GM06990 (cell line): ENCODE measurements around the gene MSL1.

Experiments
- DNase-seq: peaks from one replicate; pipeline ENCODE4 v3.0.0-alpha.2; 2011; ENCODE audit not compliant: insufficient read length; ENCODE audit errors: extremely low read depth
- H3K27me3 ChIP-seq: replicated peaks from 2 replicates; pipeline ENCODE4 v1.6.0; 2011; ENCODE audit warnings: low read length; ENCODE audit not compliant: control insufficient read depth, insufficient read depth
- H3K36me3 ChIP-seq: 2 replicates; pipeline ENCODE4 v1.5.1; 2011; ENCODE audit warnings: low read length; ENCODE audit not compliant: control insufficient read depth, insufficient read depth
- H3K4me3 ChIP-seq: replicated peaks from 2 replicates; pipeline ENCODE4 v1.5.1; 2011; ENCODE audit warnings: low read depth, mild to moderate bottlenecking, control low read depth, low read length
- TF ChIP-seq, protein P1 (sequence below): IDR thresholded peaks from 2 replicates; pipeline ENCODE4 v1.5.1; 2011; ENCODE audit warnings: low read length, control low read depth, mild to moderate bottlenecking, inconsistent platforms; ENCODE audit not compliant: insufficient read depth, poor library complexity, severe bottlenecking

MSL1 gene

DNA sequence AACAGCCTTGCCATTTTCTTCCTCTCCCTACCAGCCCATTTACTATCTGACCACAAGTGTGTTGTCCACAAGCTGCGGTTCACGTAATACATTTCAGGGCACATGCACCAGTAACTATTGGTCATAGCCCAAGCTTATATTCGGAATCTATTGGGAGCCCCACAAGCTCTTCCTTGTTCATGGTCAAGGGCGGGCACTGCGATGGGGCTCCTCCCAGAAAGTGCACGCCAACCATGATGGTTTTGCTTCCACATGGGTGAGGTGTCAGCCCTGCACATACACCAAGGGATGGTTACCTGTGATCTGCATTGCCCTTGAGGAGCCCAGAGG lies 46.9 kb upstream of the MSL1 start:
- no peaks in the 10 kb centered on the region for H3K36me3 ChIP-seq
- no peak for DNase-seq
- H3K4me3 ChIP-seq = no peak overlapping the region
- H3K27me3 ChIP-seq = no peaks in the 10 kb centered on the region
- TF ChIP-seq, protein P1, sequence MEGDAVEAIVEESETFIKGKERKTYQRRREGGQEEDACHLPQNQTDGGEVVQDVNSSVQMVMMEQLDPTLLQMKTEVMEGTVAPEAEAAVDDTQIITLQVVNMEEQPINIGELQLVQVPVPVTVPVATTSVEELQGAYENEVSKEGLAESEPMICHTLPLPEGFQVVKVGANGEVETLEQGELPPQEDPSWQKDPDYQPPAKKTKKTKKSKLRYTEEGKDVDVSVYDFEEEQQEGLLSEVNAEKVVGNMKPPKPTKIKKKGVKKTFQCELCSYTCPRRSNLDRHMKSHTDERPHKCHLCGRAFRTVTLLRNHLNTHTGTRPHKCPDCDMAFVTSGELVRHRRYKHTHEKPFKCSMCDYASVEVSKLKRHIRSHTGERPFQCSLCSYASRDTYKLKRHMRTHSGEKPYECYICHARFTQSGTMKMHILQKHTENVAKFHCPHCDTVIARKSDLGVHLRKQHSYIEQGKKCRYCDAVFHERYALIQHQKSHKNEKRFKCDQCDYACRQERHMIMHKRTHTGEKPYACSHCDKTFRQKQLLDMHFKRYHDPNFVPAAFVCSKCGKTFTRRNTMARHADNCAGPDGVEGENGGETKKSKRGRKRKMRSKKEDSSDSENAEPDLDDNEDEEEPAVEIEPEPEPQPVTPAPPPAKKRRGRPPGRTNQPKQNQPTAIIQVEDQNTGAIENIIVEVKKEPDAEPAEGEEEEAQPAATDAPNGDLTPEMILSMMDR = no peak

DNA sequence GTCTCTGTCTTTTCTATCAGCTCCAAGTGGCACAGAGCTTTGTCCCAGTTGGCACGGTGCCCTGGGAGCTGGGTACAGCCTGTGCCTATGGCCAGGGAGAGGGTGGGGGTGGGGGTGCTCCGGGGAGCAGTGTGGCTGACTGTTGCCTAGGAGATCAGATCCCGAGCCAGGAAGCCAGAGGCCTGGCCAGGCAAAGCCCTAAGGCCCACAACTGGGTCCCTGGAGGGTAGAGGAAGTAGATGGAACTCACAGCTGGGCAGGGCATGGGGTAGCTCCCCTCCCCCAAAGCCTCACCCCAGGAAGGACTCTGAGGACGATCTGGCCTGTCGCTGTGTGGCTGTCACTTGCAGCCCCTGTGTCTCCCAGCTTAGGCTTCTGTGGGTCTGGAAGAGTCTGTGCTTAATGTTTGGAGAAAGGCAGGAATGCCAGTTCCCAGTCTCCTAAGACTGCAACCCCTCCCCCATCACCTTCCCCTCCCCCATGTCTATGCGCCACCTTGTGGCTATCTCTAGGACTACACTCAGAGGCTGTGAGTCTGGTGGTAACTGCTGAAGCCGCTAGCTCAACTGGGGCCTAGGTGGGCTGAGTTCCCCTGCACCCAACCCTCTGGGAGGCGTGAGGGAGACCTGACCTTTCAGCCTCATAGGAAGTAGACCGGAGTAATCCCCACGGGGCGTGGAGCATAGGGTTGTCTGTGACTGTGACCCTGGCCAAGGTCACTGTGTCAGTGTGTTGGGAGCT lies 46.4 kb upstream of the MSL1 start:
- TF ChIP-seq, protein P1 = peak; percentile 92
- no peak for DNase-seq

DNA sequence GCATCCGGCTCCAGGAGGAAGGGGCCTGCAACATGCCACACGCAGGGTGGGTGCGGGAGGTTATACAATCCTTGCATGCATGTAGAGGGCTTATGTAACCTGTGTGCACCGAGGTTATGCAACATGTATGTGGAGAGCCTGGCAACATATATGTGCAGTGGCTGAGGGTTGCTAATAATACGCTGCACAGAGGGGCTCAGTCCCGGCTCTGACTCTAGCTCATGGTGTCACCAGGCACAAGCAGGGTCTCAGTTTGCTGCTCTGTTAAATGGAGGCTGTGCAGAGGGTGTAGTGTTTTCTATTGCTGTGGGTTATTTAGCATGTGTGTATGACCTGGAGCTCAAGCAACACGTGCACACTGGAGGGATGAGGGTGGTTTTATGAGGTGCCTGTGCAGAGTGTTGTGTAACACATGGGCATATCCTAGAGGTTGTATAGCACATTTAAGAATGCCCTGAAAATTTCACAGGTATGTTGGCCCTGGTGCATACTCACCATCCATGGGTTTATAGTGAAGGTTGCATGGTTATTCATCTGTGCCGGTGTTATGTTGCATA lies 45.8 kb upstream of the MSL1 start:
- no peak for DNase-seq

More for the DNA sequence above, 46.4 kb upstream of the MSL1 start:
- Histone ChIP-seq H3K27me3 (no peaks in the 10 kb centered on the region), H3K36me3 (no peaks in the 10 kb centered on the region), H3K4me3 (no peak overlapping the region)

DNA sequence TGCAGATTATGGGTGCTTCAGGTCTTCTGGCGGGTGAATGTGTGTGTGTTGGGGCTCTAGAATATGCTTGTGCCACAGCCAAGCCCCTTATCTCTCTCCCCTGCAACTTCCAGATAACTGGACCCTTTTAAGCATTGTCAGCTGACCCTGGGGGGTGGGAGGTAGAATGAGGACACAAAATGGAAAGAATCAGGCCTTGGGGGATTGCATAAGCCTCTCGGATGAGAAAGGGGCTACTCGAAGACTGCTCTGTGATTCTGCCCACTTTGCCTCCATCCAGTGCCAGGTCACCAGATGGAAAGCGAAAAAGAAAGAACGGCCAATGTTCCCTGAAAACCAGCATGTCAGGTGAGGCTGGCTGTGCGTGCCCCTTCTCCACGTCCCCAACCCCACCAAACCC lies 45.2 kb upstream of the MSL1 start:
- Histone ChIP-seq H3K4me3 (no peak overlapping the region), H3K36me3 (no peaks in the 10 kb centered on the region), H3K27me3 (no peaks in the 10 kb centered on the region)
- DNase-seq = no peak
- TF ChIP-seq, protein P1 = no peak

More for the DNA sequence above, 45.8 kb upstream of the MSL1 start:
- no peaks in the 10 kb centered on the region for H3K27me3 ChIP-seq
- H3K4me3 ChIP-seq = no peak overlapping the region
- TF ChIP-seq, protein P1 = no peak
- no peaks in the 10 kb centered on the region for H3K36me3 ChIP-seq

DNA sequence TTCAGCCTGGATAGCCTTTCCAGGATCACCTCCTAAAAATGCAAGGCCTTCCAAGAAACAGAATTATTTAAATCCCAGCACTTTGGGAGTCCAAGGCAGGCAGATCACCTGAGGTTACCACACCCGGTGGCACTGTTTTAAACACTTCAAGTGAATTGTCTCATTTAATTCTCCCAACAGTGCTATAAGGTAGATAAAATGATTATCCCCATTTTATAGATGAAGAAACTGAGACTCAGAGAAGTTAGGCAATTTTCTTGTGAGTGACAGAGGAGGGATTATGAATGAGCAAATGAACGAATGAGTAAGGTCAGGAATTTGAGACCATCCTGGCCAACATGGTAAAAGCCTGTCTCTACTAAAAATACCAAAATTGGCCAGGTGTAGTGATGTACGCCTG lies 42.2 kb upstream of the MSL1 start:
- Histone ChIP-seq H3K4me3 (no peak overlapping the region), H3K27me3 (no peaks in the 10 kb centered on the region), H3K36me3 (no peaks in the 10 kb centered on the region)
- no peak for DNase-seq
- TF ChIP-seq, protein P1 = no peak
